Karpas-422 (cell line): Measurements from ENCODE around the gene HACE1. TPM values are rescaled to one million over a fixed set of nuclear protein-coding genes. Genes with fewer than 3 reads are reported as not detected.
"Not testable (repeated sequence)": the region's sequence is repeated elsewhere in the genome, so short reads cannot be mapped to it uniquely, and the experiment has no call there.

Experiments used
- DNase-seq: peaks from one replicate; pipeline ENCODE4 v3.0.0-alpha.2; 2015
- H2AFZ ChIP-seq: fragments of 200-600 bp; sonication (generic); 2 replicates; pipeline ENCODE4 v1.6.1; 2014; ENCODE audit warnings: antibody characterized with exemption, low read length, mixed read lengths
- H3K27ac ChIP-seq: fragments of 200-600 bp; sonication (generic); 2 replicates; pipeline ENCODE4 v1.5.1; 2014; ENCODE audit warnings: mild to moderate bottlenecking, low read length, moderate library complexity
- H3K27me3 ChIP-seq: fragments of 200-600 bp; sonication (generic); 2 replicates; pipeline ENCODE4 v1.6.1; 2014; ENCODE audit warnings: low read length, mixed read lengths
- H3K36me3 ChIP-seq: fragments of 200-600 bp; sonication (generic); 2 replicates; pipeline ENCODE4 v1.6.1; 2014; ENCODE audit warnings: low read length, mixed read lengths; ENCODE audit not compliant: insufficient read depth
- H3K4me1 ChIP-seq: fragments of 200-600 bp; sonication (generic); 2 replicates; pipeline ENCODE4 v1.6.1; 2014; ENCODE audit warnings: mild to moderate bottlenecking, low read length, mixed read lengths
- H3K4me2 ChIP-seq: fragments of 200-600 bp; sonication (generic); 2 replicates; pipeline ENCODE4 v1.6.1; 2014; ENCODE audit warnings: low read length, low read depth, mild to moderate bottlenecking; ENCODE audit not compliant: poor library complexity, severe bottlenecking
- H3K4me3 ChIP-seq: fragments of 200-600 bp; sonication (generic); 2 replicates; pipeline ENCODE4 v1.5.1; 2014; ENCODE audit warnings: mild to moderate bottlenecking, antibody characterized with exemption, low read length, mixed read lengths
- H3K79me2 ChIP-seq: fragments of 200-600 bp; sonication (generic); 2 replicates; pipeline ENCODE4 v1.6.1; 2014; ENCODE audit warnings: mild to moderate bottlenecking, low read length, mixed read lengths
- H3K9ac ChIP-seq: fragments of 200-600 bp; sonication (generic); 2 replicates; pipeline ENCODE4 v1.6.0; 2014; ENCODE audit warnings: low read length
- H3K9me2 ChIP-seq: fragments of 200-600 bp; sonication (generic), shearing (Covaris generic); replicated peaks from 2 replicates; pipeline ENCODE4 v1.6.0; 2014; ENCODE audit warnings: mild to moderate bottlenecking, low read length, moderate library complexity; ENCODE audit not compliant: insufficient read depth
- H3K9me3 ChIP-seq: fragments of 300-700, 200-600 bp; sonication (generic); 2 replicates; pipeline ENCODE4 v1.6.1; 2014; ENCODE audit warnings: low read length, mixed read lengths
- H4K20me1 ChIP-seq: fragments of 200-600 bp; sonication (generic); 2 replicates; pipeline ENCODE4 v1.6.1; 2014; ENCODE audit warnings: mild to moderate bottlenecking, antibody characterized with exemption, low read length, low read depth; ENCODE audit not compliant: insufficient read depth
- total RNA-seq: library from RNA; depleted of rRNA; stranded (reverse); fragments of >200 nt; shearing (Covaris generic); gene quantifications from 2 replicates; pipeline ENCODE4 v1.2.3, GENCODE V29; 2014; ENCODE audit warnings: low replicate concordance

The HACE1 gene
- total RNA-seq, 1 experiment from 2014 or later: 41.7 TPM

DNA sequence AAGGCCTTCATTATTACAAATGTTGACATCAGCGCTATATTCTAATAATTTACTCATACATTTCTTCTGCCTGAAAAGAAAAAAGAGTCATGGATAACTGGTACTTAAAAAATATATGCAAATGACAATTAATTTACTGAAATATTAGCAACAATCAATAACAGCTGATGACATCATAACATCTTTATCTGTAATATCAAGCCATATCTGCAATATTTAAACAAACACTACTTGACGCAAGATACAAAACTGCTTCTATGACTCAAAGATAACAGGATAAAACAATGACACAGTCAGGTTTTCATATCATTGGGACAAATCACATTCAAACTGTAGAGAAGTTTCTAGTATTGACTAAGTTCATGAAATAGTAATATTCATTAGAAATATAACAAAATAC, 16.5 kb downstream of the HACE1 start:
- Histone ChIP-seq H3K4me3 (no peak overlapping the region), H3K27me3 (no peaks in the 10 kb centered on the region), H4K20me1 (no peaks in the 10 kb centered on the region), H3K4me2 (no peak overlapping the region), H3K9me3 (no peaks in the 10 kb centered on the region), H3K9me2 (no peaks in the 10 kb centered on the region), H3K27ac (no peak overlapping the region), H3K9ac (no peak overlapping the region), H3K4me1 (no peaks in the 10 kb centered on the region), H2AFZ (no peak overlapping the region), H3K79me2 (peaks cover 7% of the 10 kb centered on the region), H3K36me3 (peaks cover 21% of the 10 kb centered on the region)
- DNase-seq: no peak

DNA sequence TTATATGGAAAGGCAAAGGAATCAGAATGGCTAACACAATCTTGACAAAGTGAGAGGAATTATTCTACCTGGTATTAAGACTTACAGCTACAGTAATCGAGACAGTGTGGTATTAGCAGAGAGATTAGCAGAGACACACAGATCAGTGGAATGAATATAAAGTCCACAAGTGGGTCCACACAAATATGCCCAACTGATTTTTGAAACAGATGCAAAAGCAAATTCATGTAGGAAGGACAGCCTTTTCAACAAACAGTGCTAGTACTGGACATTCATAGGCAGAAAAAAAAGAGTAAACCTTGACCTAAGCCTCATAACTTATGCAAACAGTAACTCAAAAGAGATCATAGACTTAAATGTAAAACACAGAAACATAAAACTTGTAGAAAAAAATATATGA, 22.6 kb downstream of the HACE1 start:
- Histone ChIP-seq H3K36me3 (peaks cover 5% of the 10 kb centered on the region; the same call in 1 of the 2 replicates), H4K20me1 (no peaks in the 10 kb centered on the region), H3K27ac (no peak overlapping the region), H3K4me2 (no peak overlapping the region), H3K4me3 (no peak overlapping the region), H3K9ac (no peak overlapping the region), H3K79me2 (peaks cover 33% of the 10 kb centered on the region), H3K9me3 (no peaks in the 10 kb centered on the region), H2AFZ (no peak overlapping the region), H3K9me2 (no peaks in the 10 kb centered on the region), H3K4me1 (no peaks in the 10 kb centered on the region), H3K27me3 (no peaks in the 10 kb centered on the region)
- no peak for DNase-seq

DNA sequence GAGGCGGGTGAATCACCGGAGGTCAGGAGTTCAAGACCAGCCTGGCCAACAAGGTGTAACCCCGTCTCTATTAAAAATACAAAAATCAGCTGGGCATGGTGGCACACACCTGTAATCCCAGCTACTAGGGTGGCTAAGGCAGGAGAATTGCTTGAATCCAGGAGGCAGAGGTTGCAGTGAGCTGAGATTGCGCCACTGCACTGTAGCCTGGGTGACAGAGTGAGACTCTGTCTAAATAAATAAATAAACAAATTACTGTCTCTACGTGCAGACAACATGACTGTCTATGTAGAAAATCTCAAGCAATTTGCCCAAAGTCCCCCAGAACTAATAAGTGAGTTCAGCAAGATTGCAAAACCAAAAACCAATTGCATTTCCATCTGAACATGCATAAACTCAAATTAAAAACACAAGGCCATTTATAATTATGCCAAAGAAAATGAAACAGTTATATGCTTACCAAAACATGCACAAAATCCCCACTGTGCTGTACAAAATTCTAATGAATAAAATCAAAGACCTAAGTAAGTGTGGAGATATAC, 23.2 kb downstream of the HACE1 start:
- not testable (repeated sequence) for H3K4me2 ChIP-seq, H3K9me3 ChIP-seq, H2AFZ ChIP-seq, H3K27me3 ChIP-seq, H3K4me3 ChIP-seq, H3K4me1 ChIP-seq, H3K9ac ChIP-seq, H4K20me1 ChIP-seq, DNase-seq, H3K36me3 ChIP-seq, H3K27ac ChIP-seq, H3K9me2 ChIP-seq
- H3K79me2 ChIP-seq: peaks cover 33% of the 10 kb centered on the region

DNA sequence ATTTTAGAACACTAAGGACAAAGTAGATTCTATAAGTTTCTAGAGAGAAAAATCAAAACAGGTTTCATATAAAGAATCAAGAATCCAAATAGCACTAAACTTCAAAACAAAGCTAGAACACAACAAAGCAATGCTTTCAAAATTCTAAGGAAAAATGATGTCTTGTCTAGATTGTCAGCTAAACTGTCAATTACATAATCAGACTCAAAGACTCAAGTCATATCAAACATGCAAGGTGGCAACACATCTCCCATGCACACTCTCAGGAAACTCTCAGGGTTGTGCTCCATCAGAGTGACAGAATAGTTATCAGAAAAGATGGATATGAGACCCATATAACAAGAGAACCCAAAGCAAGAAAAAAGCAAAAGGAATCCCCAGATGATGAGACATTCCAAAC, 23.9 kb downstream of the HACE1 start:
- Histone ChIP-seq H3K9me2 (no peaks in the 10 kb centered on the region), H3K4me1 (no peaks in the 10 kb centered on the region), H3K4me2 (no peak overlapping the region), H3K9me3 (no peaks in the 10 kb centered on the region), H3K4me3 (no peak overlapping the region), H4K20me1 (no peaks in the 10 kb centered on the region), H3K36me3 (peaks cover 5% of the 10 kb centered on the region; the same call in 1 of the 2 replicates), H3K9ac (no peak overlapping the region), H2AFZ (no peak overlapping the region), H3K27ac (no peak overlapping the region), H3K27me3 (no peaks in the 10 kb centered on the region), H3K79me2 (peaks cover 33% of the 10 kb centered on the region)
- DNase-seq: no peak

DNA sequence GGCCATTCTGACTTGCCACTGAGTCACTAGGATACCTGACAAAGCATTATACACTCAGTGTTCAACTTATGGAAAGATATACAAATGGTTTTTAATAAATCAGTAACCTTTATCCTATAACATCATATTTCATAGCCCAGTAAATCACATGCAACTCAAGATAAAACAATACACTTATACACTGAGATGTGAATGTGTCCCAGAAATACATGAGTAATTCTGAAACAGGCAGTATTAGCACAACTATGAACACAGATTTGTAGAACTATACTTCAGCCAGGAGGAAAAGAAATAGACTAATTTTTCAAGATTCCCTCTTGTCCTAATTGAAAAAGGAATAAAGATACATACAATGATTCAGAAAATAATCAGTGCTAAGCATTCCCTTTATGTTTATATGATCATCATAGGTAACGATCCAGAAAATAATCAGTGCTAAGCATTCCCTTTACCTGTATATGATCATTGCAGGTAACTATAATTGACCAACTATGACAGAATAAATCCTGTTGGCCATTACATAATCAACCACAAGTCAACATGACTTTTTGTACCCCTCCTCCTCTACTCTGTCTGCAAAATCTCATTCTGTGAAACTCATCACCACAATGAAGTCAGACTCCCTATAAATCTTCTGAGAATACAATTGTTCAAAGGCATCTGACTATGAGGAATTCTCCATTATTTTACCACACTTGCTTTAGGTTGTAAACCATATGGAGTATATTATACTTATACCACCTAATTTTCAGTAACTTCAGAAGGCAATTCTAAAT, 30.3 kb downstream of the HACE1 start:
- Histone ChIP-seq H3K9me2 (no peaks in the 10 kb centered on the region), H3K4me2 (no peak overlapping the region), H3K4me1 (no peaks in the 10 kb centered on the region), H2AFZ (no peak overlapping the region), H3K27me3 (no peaks in the 10 kb centered on the region), H3K9ac (no peak overlapping the region), H3K27ac (no peak overlapping the region), H3K4me3 (no peak overlapping the region), H3K79me2 (peaks cover 30% of the 10 kb centered on the region), H3K9me3 (no peaks in the 10 kb centered on the region), H4K20me1 (no peaks in the 10 kb centered on the region), H3K36me3 (peaks cover 17% of the 10 kb centered on the region; the same call in 1 of the 2 replicates)
- no peak for DNase-seq

DNA sequence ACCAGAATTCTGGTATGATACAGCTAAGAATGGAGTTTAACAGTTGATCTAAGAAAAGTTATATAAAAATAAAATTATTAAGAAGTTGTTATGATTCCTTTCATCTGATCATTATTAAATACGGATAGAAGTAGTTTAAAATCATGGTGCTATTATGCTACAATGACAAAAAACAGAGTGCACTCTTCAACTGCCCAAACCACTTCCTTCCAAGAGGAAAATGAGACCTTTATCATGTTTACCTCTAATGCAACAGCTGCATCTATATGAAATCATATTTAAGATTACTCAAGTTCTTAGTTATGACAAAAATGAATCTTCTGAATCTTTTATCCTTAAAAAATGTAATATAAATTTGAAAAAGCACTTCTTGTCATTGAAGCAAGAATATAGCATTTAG, 31.2 kb downstream of the HACE1 start:
- Histone ChIP-seq H3K9me3 (no peaks in the 10 kb centered on the region), H4K20me1 (no peaks in the 10 kb centered on the region), H3K9me2 (no peaks in the 10 kb centered on the region), H3K27me3 (no peaks in the 10 kb centered on the region), H3K9ac (no peak overlapping the region), H3K4me1 (no peaks in the 10 kb centered on the region), H3K4me3 (no peak overlapping the region), H3K36me3 (peaks cover 17% of the 10 kb centered on the region; the same call in 1 of the 2 replicates), H3K4me2 (no peak overlapping the region), H2AFZ (no peak overlapping the region), H3K27ac (no peak overlapping the region), H3K79me2 (peaks cover 26% of the 10 kb centered on the region)
- DNase-seq: peak; percentile 4

DNA sequence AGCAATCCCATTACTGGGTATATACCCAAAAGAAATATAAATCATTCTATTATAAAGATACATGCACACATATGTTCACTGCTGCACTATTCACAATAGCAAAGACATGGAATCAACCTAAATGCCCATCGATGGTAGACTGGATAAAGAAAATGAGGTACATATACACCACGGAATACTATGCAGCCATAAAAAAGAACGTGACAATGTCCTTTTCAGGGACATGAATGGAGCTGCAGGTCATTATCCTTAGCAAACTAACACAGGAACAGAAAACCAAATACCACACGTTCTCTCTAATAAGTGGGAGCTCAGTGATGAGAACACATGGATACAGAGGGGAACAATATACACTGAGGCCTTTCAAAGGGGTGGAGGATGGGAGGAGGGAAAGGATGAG, 38.9 kb downstream of the HACE1 start:
- not testable (repeated sequence) for DNase-seq, H4K20me1 ChIP-seq, H3K9ac ChIP-seq, H3K9me3 ChIP-seq, H2AFZ ChIP-seq, H3K4me3 ChIP-seq, H3K27me3 ChIP-seq, H3K4me1 ChIP-seq, H3K4me2 ChIP-seq, H3K27ac ChIP-seq, H3K9me2 ChIP-seq
- Histone ChIP-seq H3K79me2 (peaks cover 42% of the 10 kb centered on the region), H3K36me3 (peaks cover 15% of the 10 kb centered on the region)

DNA sequence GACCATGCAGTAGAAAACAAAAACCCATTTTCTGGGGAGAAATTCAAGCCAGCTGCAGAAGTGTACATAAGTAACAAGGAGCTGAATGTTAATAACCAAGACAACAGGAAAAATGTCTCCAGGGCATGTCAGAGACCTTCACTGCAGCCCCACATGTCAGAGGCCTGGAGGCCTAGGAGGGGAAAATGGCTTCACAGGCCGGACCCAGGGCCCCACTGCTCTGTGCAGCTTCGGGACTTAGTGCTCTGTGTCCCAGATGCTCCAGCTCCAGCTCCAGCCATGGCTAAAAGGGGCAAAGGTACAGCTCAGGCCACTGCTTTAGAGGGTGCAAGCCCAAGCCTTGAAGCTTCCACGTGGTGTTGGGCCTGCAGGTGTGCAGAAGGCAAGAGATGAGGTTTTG, 43.6 kb downstream of the HACE1 start:
- Histone ChIP-seq H4K20me1 (no peaks in the 10 kb centered on the region), H3K9ac (no peak overlapping the region), H3K9me3 (no peaks in the 10 kb centered on the region), H3K4me1 (peaks cover 5% of the 10 kb centered on the region), H3K27me3 (no peaks in the 10 kb centered on the region), H3K36me3 (peaks cover 3% of the 10 kb centered on the region; the same call in 1 of the 2 replicates), H3K9me2 (no peaks in the 10 kb centered on the region), H3K4me3 (no peak overlapping the region), H3K4me2 (no peak overlapping the region), H3K79me2 (peaks cover 54% of the 10 kb centered on the region), H2AFZ (no peak overlapping the region), H3K27ac (no peak overlapping the region)
- DNase-seq: no peak
